ENCODE data around the gene TPCN2.

The TPCN2 gene

GRCh38 chr11:69085490-69086095 lies 36.9 kb downstream of the TPCN2 start:
- H3K9me2 ChIP-seq (replicated peaks; ENCODE audit: insufficient read depth, low read length): no peaks in the 10 kb centered on the region
- H3K27me3 ChIP-seq (ENCODE audit: low read length): no peaks in the 10 kb centered on the region
- H3K4me3 ChIP-seq (ENCODE audit: insufficient read depth, low read length, poor library complexity, severe bottlenecking): no peak overlapping the region
- no peaks in the 10 kb centered on the region for H3K36me3 ChIP-seq (ENCODE audit: low read length)
- H3F3A ChIP-seq (ENCODE audit: insufficient read depth): no peaks in the 10 kb centered on the region
- H4K20me1 ChIP-seq (ENCODE audit: low read depth, low read length): no peaks in the 10 kb centered on the region
- TF ChIP-seq EZH2phosphoT487 (conservative IDR thresholded peaks at IDR 0.05; ENCODE audit: low read length): no peak
- TF ChIP-seq, protein P1, sequence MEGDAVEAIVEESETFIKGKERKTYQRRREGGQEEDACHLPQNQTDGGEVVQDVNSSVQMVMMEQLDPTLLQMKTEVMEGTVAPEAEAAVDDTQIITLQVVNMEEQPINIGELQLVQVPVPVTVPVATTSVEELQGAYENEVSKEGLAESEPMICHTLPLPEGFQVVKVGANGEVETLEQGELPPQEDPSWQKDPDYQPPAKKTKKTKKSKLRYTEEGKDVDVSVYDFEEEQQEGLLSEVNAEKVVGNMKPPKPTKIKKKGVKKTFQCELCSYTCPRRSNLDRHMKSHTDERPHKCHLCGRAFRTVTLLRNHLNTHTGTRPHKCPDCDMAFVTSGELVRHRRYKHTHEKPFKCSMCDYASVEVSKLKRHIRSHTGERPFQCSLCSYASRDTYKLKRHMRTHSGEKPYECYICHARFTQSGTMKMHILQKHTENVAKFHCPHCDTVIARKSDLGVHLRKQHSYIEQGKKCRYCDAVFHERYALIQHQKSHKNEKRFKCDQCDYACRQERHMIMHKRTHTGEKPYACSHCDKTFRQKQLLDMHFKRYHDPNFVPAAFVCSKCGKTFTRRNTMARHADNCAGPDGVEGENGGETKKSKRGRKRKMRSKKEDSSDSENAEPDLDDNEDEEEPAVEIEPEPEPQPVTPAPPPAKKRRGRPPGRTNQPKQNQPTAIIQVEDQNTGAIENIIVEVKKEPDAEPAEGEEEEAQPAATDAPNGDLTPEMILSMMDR (IDR thresholded peaks at IDR 0.05; ENCODE audit: insufficient read depth, low read length, poor library complexity, severe bottlenecking): no peak
- H3K9me3 ChIP-seq (ENCODE audit: insufficient read depth, low read length): no peaks in the 10 kb centered on the region
- no peak overlapping the region for H2AFZ ChIP-seq (ENCODE audit: low read depth, low read length, severe bottlenecking)
- H3K79me2 ChIP-seq (ENCODE audit: insufficient read depth, low read length): no peaks in the 10 kb centered on the region
- no peak overlapping the region for H3K27ac ChIP-seq (ENCODE audit: low read depth, low read length)
- H3K9ac ChIP-seq (ENCODE audit: low read length): no peak overlapping the region
- H3K4me2 ChIP-seq (ENCODE audit: low read depth, low read length, poor library complexity, severe bottlenecking): no peak overlapping the region

GRCh38 chr11:69086152-69087132 lies 37.7 kb downstream of the TPCN2 start:
- Histone ChIP-seq H3K79me2 (ENCODE audit: insufficient read depth, low read length) (no peaks in the 10 kb centered on the region), H3K9me2 (replicated peaks; ENCODE audit: insufficient read depth, low read length) (no peaks in the 10 kb centered on the region)
- TF ChIP-seq EZH2phosphoT487 (conservative IDR thresholded peaks at IDR 0.05; ENCODE audit: low read length): no peak
- TF ChIP-seq, protein P1 (IDR thresholded peaks at IDR 0.05; ENCODE audit: insufficient read depth, low read length, poor library complexity, severe bottlenecking): no peak

GRCh38 chr11:69087133-69087524 lies 38.4 kb downstream of the TPCN2 start:
- Histone ChIP-seq H3K9me2 (replicated peaks; ENCODE audit: insufficient read depth, low read length) (no peaks in the 10 kb centered on the region), H3K4me2 (ENCODE audit: low read depth, low read length, poor library complexity, severe bottlenecking) (no peak overlapping the region), H3K79me2 (ENCODE audit: insufficient read depth, low read length) (no peaks in the 10 kb centered on the region), H3K27ac (ENCODE audit: low read depth, low read length) (no peak overlapping the region), H3K4me3 (ENCODE audit: insufficient read depth, low read length, poor library complexity, severe bottlenecking) (no peak overlapping the region), H3K9me3 (ENCODE audit: insufficient read depth, low read length) (no peaks in the 10 kb centered on the region), H3F3A (ENCODE audit: insufficient read depth) (no peaks in the 10 kb centered on the region), H3K36me3 (ENCODE audit: low read length) (no peaks in the 10 kb centered on the region), H4K20me1 (ENCODE audit: low read depth, low read length) (no peaks in the 10 kb centered on the region), H3K9ac (ENCODE audit: low read length) (no peak overlapping the region), H2AFZ (ENCODE audit: low read depth, low read length, severe bottlenecking) (no peak overlapping the region), H3K27me3 (ENCODE audit: low read length) (no peaks in the 10 kb centered on the region)
- TF ChIP-seq, protein P1 (IDR thresholded peaks at IDR 0.05; ENCODE audit: insufficient read depth, low read length, poor library complexity, severe bottlenecking): no peak
- no peak for TF ChIP-seq EZH2phosphoT487 (conservative IDR thresholded peaks at IDR 0.05; ENCODE audit: low read length)

More at GRCh38 chr11:69086152-69087132, 37.7 kb downstream of the TPCN2 start:
- Histone ChIP-seq H3K27ac (ENCODE audit: low read depth, low read length) (no peak overlapping the region), H2AFZ (ENCODE audit: low read depth, low read length, severe bottlenecking) (no peak overlapping the region), H3K9ac (ENCODE audit: low read length) (no peak overlapping the region), H3K4me3 (ENCODE audit: insufficient read depth, low read length, poor library complexity, severe bottlenecking) (no peak overlapping the region), H3K9me3 (ENCODE audit: insufficient read depth, low read length) (no peaks in the 10 kb centered on the region), H3K27me3 (ENCODE audit: low read length) (no peaks in the 10 kb centered on the region), H3K36me3 (ENCODE audit: low read length) (no peaks in the 10 kb centered on the region), H3F3A (ENCODE audit: insufficient read depth) (no peaks in the 10 kb centered on the region), H4K20me1 (ENCODE audit: low read depth, low read length) (no peaks in the 10 kb centered on the region), H3K4me2 (ENCODE audit: low read depth, low read length, poor library complexity, severe bottlenecking) (no peak overlapping the region)

Measured in SU-DHL-6 (cell line).